GM21515 (cell line): ENCODE data around the gene ANKHD1.

Source experiments
- ATAC-seq: cut with Tn5 transposase; IDR thresholded peaks from one replicate; pipeline ENCODE4 v1.9.1; 2021; ENCODE audit not compliant: unreplicated experiment

Gene ANKHD1

GRCh38 chr5:140372971-140373487 lies 28.6 kb upstream of the ANKHD1 start:
- ATAC-seq: no peak

GRCh38 chr5:140381351-140381750 lies 20.3 kb upstream of the ANKHD1 start:
- ATAC-seq: no peak

GRCh38 chr5:140381972-140382371 lies 19.7 kb upstream of the ANKHD1 start:
- no peak for ATAC-seq

- ATAC-seq: no peak
Observed at GRCh38 chr5:140382866-140383265, 18.8 kb upstream of the ANKHD1 start.

- ATAC-seq: no peak
Observed at GRCh38 chr5:140383300-140383699, 18.3 kb upstream of the ANKHD1 start.

GRCh38 chr5:140388052-140388451 lies 13.6 kb upstream of the ANKHD1 start:
- ATAC-seq: no peak

- ATAC-seq: no peak
Observed at GRCh38 chr5:140391312-140391711, 10.3 kb upstream of the ANKHD1 start.

GRCh38 chr5:140391732-140392131 lies 9.9 kb upstream of the ANKHD1 start:
- no peak for ATAC-seq

- ATAC-seq: no peak
Observed at GRCh38 chr5:140393738-140394137, 7.9 kb upstream of the ANKHD1 start.

- ATAC-seq: no peak
Observed at GRCh38 chr5:140398379-140398811, 3.2 kb upstream of the ANKHD1 start.

- peak; percentile 8 for ATAC-seq
Observed at GRCh38 chr5:140399979-140400729, 1.5 kb upstream of the ANKHD1 start.

GRCh38 chr5:140400730-140401361 lies 787 bp upstream of the ANKHD1 start:
- peak; percentile 64 for ATAC-seq

GRCh38 chr5:140402258-140403074 lies 833 bp downstream of the ANKHD1 start:
- no peak for ATAC-seq

GRCh38 chr5:140403613-140404012 lies 2.0 kb downstream of the ANKHD1 start:
- no peak for ATAC-seq

- ATAC-seq: no peak
Observed at GRCh38 chr5:140408750-140409241, 7.2 kb downstream of the ANKHD1 start.

GRCh38 chr5:140413230-140413629 lies 11.6 kb downstream of the ANKHD1 start:
- ATAC-seq: no peak

- ATAC-seq: no peak
Observed at GRCh38 chr5:140417235-140417634, 15.6 kb downstream of the ANKHD1 start.

GRCh38 chr5:140418862-140419520 lies 17.4 kb downstream of the ANKHD1 start:
- no peak for ATAC-seq

- no peak for ATAC-seq
Observed at GRCh38 chr5:140420226-140420570, 18.6 kb downstream of the ANKHD1 start.

GRCh38 chr5:140420665-140421361 lies 19.2 kb downstream of the ANKHD1 start:
- no peak for ATAC-seq
